Stimulated activated CD4-positive, alpha-beta T cell treated with anti-CD3 and anti-CD28 coated beads, TNF-alpha, amount 100 ng/mL, for 4 hours (primary cell): Measurements from ENCODE around the gene F11R.
"Not testable (repeated sequence)": the region's sequence is repeated elsewhere in the genome, so short reads cannot be mapped to it uniquely, and the experiment has no call there.

Experiments used
- DNase-seq, 3 experiments: peaks; one replicate each; pipeline ENCODE4 v3.0.0-alpha.2; 2020; ENCODE audit warnings: low read depth in 3 of 3

Gene F11R

GRCh38 chr1:160971618-160972056 is 49.3 kb downstream of the F11R start:
- DNase-seq = no peak

GRCh38 chr1:160963521-160963920 is 57.4 kb downstream of the F11R start:
- DNase-seq = no peak

GRCh38 chr1:160961419-160961818 is 59.5 kb downstream of the F11R start:
- no peak for DNase-seq

GRCh38 chr1:160956966-160957365 is 64.0 kb downstream of the F11R start:
- DNase-seq = no peak

GRCh38 chr1:160954158-160955104 is 66.5 kb downstream of the F11R start, which contains the start of gene ITLN2:
Gene ITLN2, minus strand, starts transcription at chr1:160954809. Its CDS starts 68 bp downstream, at chr1:160954741.
- no peak for DNase-seq

GRCh38 chr1:160953030-160953429 is 67.9 kb downstream of the F11R start:
- DNase-seq = no peak

- no peak for DNase-seq
Measured at GRCh38 chr1:160952129-160952510, 68.8 kb downstream of the F11R start.

- DNase-seq = peak; percentile 28 to 47 (median 37)
Measured at GRCh38 chr1:160951443-160952128, 69.4 kb downstream of the F11R start.

GRCh38 chr1:160950657-160951056 is 70.3 kb downstream of the F11R start:
- DNase-seq = no peak

- no peak for DNase-seq
Measured at GRCh38 chr1:160949881-160950280, 71.1 kb downstream of the F11R start.

GRCh38 chr1:160949216-160949880 is 71.6 kb downstream of the F11R start:
- DNase-seq = not testable (repeated sequence)

- DNase-seq = not testable (repeated sequence)
Measured at GRCh38 chr1:160947174-160947759, 73.7 kb downstream of the F11R start.

GRCh38 chr1:160945881-160946280 is 75.1 kb downstream of the F11R start:
- not testable (repeated sequence) for DNase-seq
